BLaER1 treated with 17β-estradiol and CSF1 and Interleukin-3, amounts not matched to agents 10 nM and 100 nM (cell line): Measurements from ENCODE around the gene PRELP.
"Not testable (repeated sequence)": the region's sequence is repeated elsewhere in the genome, so short reads cannot be mapped to it uniquely, and the experiment has no call there.

Experiments
- H3K27ac ChIP-seq, 11 experiments: shearing (Covaris generic); formaldehyde crosslinking; 2 replicates each; pipeline ENCODE4 v1.8.1; 2022
- H3K27me3 ChIP-seq, 11 experiments: shearing (Covaris generic); formaldehyde crosslinking; 2 replicates each; pipeline ENCODE4 v1.8.1; 2022
- H3K36me3 ChIP-seq, 11 experiments: shearing (Covaris generic); formaldehyde crosslinking; 2 replicates each; pipeline ENCODE4 v1.8.1; 2022
- H3K4me1 ChIP-seq, 10 experiments: shearing (Covaris generic); formaldehyde crosslinking; 2 replicates each; pipeline ENCODE4 v1.8.1; 2022
- H3K4me2 ChIP-seq, 11 experiments: shearing (Covaris generic); formaldehyde crosslinking; 2 replicates each; pipeline ENCODE4 v1.8.1; 2022
- H3K4me3 ChIP-seq, 10 experiments: shearing (Covaris generic); formaldehyde crosslinking; 2 replicates each; pipeline ENCODE4 v1.8.1; 2022
- H3K9ac ChIP-seq, 11 experiments: shearing (Covaris generic); formaldehyde crosslinking; 2 replicates each; pipeline ENCODE4 v1.8.1; 2022
- H3K9me3 ChIP-seq, 11 experiments: shearing (Covaris generic); formaldehyde crosslinking; replicated peaks in 1 of 11; 2 replicates each; pipeline ENCODE4 v1.8.1; 2022
- H4K20me1 ChIP-seq, 11 experiments: shearing (Covaris generic); formaldehyde crosslinking; 2 replicates each; pipeline ENCODE4 v1.8.1; 2022
- Cebpa-rat ChIP-seq, 11 experiments: shearing (Covaris generic); IDR thresholded peaks; 2 replicates each; pipeline ENCODE4 v1.8.1; 2022

PRELP gene

GRCh38 chr1:203513585-203514031 lies 38.0 kb downstream of the PRELP start:
- H3K4me3 ChIP-seq, result no peak overlapping the region
- H3K9me3 ChIP-seq, result no peaks in the 10 kb centered on the region
- no peaks in the 10 kb centered on the region for H3K27me3 ChIP-seq
- peak overlapping the region in 2 of 11 experiments; percentile 26 to 56; a peak in 3 of 22 replicates for H3K27ac ChIP-seq
- H3K4me1 ChIP-seq, result peaks cover 0 to 30% (median 14%) of the 10 kb centered on the region in 10 experiments; a peak in 16 of 20 replicates
- TF ChIP-seq Cebpa-rat (IDR thresholded peaks at IDR 0.05), result no peak
- H3K9ac ChIP-seq, result 0 out of 22 replicates have a peak overlapping the region, but pooled peaks of 1 of the 11 experiments have one; percentile 2
- peaks cover 0 to 7% (median 0%) of the 10 kb centered on the region in 11 experiments; a peak in 1 of 22 replicates for H4K20me1 ChIP-seq
- H3K36me3 ChIP-seq, result no peaks in the 10 kb centered on the region
- peak overlapping the region in 5 of 11 experiments; percentile 48 to 72 (median 68); a peak in 11 of 22 replicates for H3K4me2 ChIP-seq

- no peak overlapping the region; a peak in 1 of 22 replicates for H3K4me2 ChIP-seq
- H3K4me1 ChIP-seq, result peaks cover 0 to 37% (median 14%) of the 10 kb centered on the region in 10 experiments; a peak in 16 of 20 replicates
- TF ChIP-seq Cebpa-rat (IDR thresholded peaks at IDR 0.05), result no peak
Measured at GRCh38 chr1:203516184-203516583, 40.6 kb downstream of the PRELP start.

GRCh38 chr1:203516906-203517305 lies 41.3 kb downstream of the PRELP start:
- H3K9ac ChIP-seq, result no peak overlapping the region
- peaks cover 0 to 34% (median 14%) of the 10 kb centered on the region in 10 experiments; a peak in 16 of 20 replicates for H3K4me1 ChIP-seq

More at GRCh38 chr1:203516184-203516583, 40.6 kb downstream of the PRELP start:
- Histone ChIP-seq H4K20me1 (peaks cover 0 to 7% (median 0%) of the 10 kb centered on the region in 11 experiments; a peak in 1 of 22 replicates), H3K27me3 (no peaks in the 10 kb centered on the region), H3K36me3 (no peaks in the 10 kb centered on the region), H3K9me3 (no peaks in the 10 kb centered on the region), H3K27ac (no peak overlapping the region), H3K9ac (no peak overlapping the region), H3K4me3 (no peak overlapping the region)

GRCh38 chr1:203517426-203518110 lies 42.0 kb downstream of the PRELP start:
- Histone ChIP-seq H3K9me3 (no peaks in the 10 kb centered on the region), H3K4me1 (peaks cover 0 to 27% (median 11%) of the 10 kb centered on the region in 10 experiments; a peak in 16 of 20 replicates), H3K36me3 (no peaks in the 10 kb centered on the region), H3K27me3 (no peaks in the 10 kb centered on the region), H3K27ac (no peak overlapping the region), H3K4me3 (no peak overlapping the region), H4K20me1 (peaks cover 0 to 7% (median 0%) of the 10 kb centered on the region in 11 experiments; a peak in 1 of 22 replicates), H3K4me2 (no peak overlapping the region), H3K9ac (no peak overlapping the region)
- no peak for TF ChIP-seq Cebpa-rat (IDR thresholded peaks at IDR 0.05)

More at GRCh38 chr1:203516906-203517305, 41.3 kb downstream of the PRELP start:
- H3K4me3 ChIP-seq, result no peak overlapping the region
- no peaks in the 10 kb centered on the region for H3K36me3 ChIP-seq
- no peak overlapping the region for H3K4me2 ChIP-seq
- H3K27me3 ChIP-seq, result no peaks in the 10 kb centered on the region
- H3K9me3 ChIP-seq, result no peaks in the 10 kb centered on the region
- H3K27ac ChIP-seq, result no peak overlapping the region
- H4K20me1 ChIP-seq, result peaks cover 0 to 7% (median 0%) of the 10 kb centered on the region in 11 experiments; a peak in 1 of 22 replicates
- no peak for TF ChIP-seq Cebpa-rat (IDR thresholded peaks at IDR 0.05)

- H3K27me3 ChIP-seq, H3K9ac ChIP-seq, H3K4me3 ChIP-seq, H3K9me3 ChIP-seq, H3K4me2 ChIP-seq, H3K27ac ChIP-seq, H4K20me1 ChIP-seq, H3K36me3 ChIP-seq: not testable (repeated sequence)
- H3K4me1 ChIP-seq, result peaks cover 0 to 22% (median 6%) of the 10 kb centered on the region in 10 experiments; a peak in 15 of 20 replicates
Measured at GRCh38 chr1:203518139-203518538, 42.5 kb downstream of the PRELP start.

GRCh38 chr1:203518541-203518940 lies 42.9 kb downstream of the PRELP start:
- H3K9ac ChIP-seq, result no peak overlapping the region
- no peak overlapping the region for H3K4me2 ChIP-seq
- no peak for TF ChIP-seq Cebpa-rat (IDR thresholded peaks at IDR 0.05)
- H3K36me3 ChIP-seq, result no peaks in the 10 kb centered on the region
- no peak overlapping the region for H3K4me3 ChIP-seq
- no peak overlapping the region for H3K27ac ChIP-seq
- H3K9me3 ChIP-seq, result no peaks in the 10 kb centered on the region
- H3K4me1 ChIP-seq, result peaks cover under 1 to 18% (median 3%) of the 10 kb centered on the region in 10 experiments; a peak in 9 of 20 replicates
- H4K20me1 ChIP-seq, result peaks cover 0 to 3% (median 0%) of the 10 kb centered on the region in 11 experiments; a peak in 1 of 22 replicates
- H3K27me3 ChIP-seq, result no peaks in the 10 kb centered on the region

GRCh38 chr1:203519053-203519840 lies 43.6 kb downstream of the PRELP start:
- Histone ChIP-seq H3K4me3 (no peak overlapping the region), H3K4me1 (peaks cover 5 to 22% (median 8%) of the 10 kb centered on the region in 10 experiments), H3K27ac (no peak overlapping the region), H3K27me3 (no peaks in the 10 kb centered on the region), H3K4me2 (no peak overlapping the region), H4K20me1 (no peaks in the 10 kb centered on the region; a peak in 1 of 22 replicates), H3K9ac (no peak overlapping the region), H3K9me3 (no peaks in the 10 kb centered on the region), H3K36me3 (no peaks in the 10 kb centered on the region)
- no peak for TF ChIP-seq Cebpa-rat (IDR thresholded peaks at IDR 0.05)

- Histone ChIP-seq H3K27ac (no peak overlapping the region), H3K9me3 (no peaks in the 10 kb centered on the region), H3K36me3 (no peaks in the 10 kb centered on the region), H3K4me1 (peaks cover 11 to 28% (median 14%) of the 10 kb centered on the region in 10 experiments), H3K27me3 (no peaks in the 10 kb centered on the region), H4K20me1 (no peaks in the 10 kb centered on the region; a peak in 1 of 22 replicates), H3K9ac (0 out of 22 replicates have a peak overlapping the region, but pooled peaks of 1 of the 11 experiments have one; percentile 10), H3K4me2 (no peak overlapping the region), H3K4me3 (no peak overlapping the region)
- TF ChIP-seq Cebpa-rat (IDR thresholded peaks at IDR 0.05), result no peak
Measured at GRCh38 chr1:203519896-203520295, 44.3 kb downstream of the PRELP start.

- Histone ChIP-seq H3K36me3 (no peaks in the 10 kb centered on the region), H3K4me2 (peak overlapping the region in 2 of 11 experiments; percentile 5 to 23; a peak in 1 of 22 replicates), H3K4me3 (no peak overlapping the region), H3K27ac (no peak overlapping the region), H3K9ac (0 out of 22 replicates have a peak overlapping the region, but pooled peaks of 1 of the 11 experiments have one; percentile 10), H3K27me3 (no peaks in the 10 kb centered on the region), H4K20me1 (no peaks in the 10 kb centered on the region; a peak in 1 of 22 replicates), H3K4me1 (peaks cover 16 to 32% (median 18%) of the 10 kb centered on the region in 10 experiments), H3K9me3 (no peaks in the 10 kb centered on the region)
- no peak for TF ChIP-seq Cebpa-rat (IDR thresholded peaks at IDR 0.05)
Measured at GRCh38 chr1:203520315-203520714, 44.7 kb downstream of the PRELP start.
